A549 (cell line): Measurements from ENCODE around the gene EXOSC7.

Experiments
- CTCF ChIP-seq: fragments of >200 bp; sonication (Bioruptor Twin); formaldehyde crosslinking; IDR thresholded peaks from 3 replicates; pipeline ENCODE4 v1.5.1; 2016
- EHMT2 ChIP-seq: fragments of 200-600 bp; sonication (generic); IDR thresholded peaks from 2 replicates; pipeline ENCODE4 v1.6.1; 2016; ENCODE audit warnings: antibody characterized with exemption, low read depth, mild to moderate bottlenecking, moderate library complexity
- EP300 ChIP-seq, 2 experiments: fragments of >200 bp; sonication (Bioruptor Twin); formaldehyde crosslinking; IDR thresholded peaks; 2 replicates in 1 of 2; 3 replicates in 1 of 2; pipeline ENCODE4 v1.6.1; 2016 to 2017
- HOXB13 ChIP-seq: fragments of 250-450 bp; sonication (Bioruptor Pico); IDR thresholded peaks from 2 replicates; pipeline ENCODE4 v1.5.0; 2020; ENCODE audit warnings: low read depth, mild to moderate bottlenecking, moderate library complexity
- MAX ChIP-seq: IDR thresholded peaks from 2 replicates; pipeline ENCODE4 v1.6.1; 2012
- POLR2A ChIP-seq: IDR thresholded peaks from 2 replicates; pipeline ENCODE4 v1.6.1; 2012; ENCODE audit warnings: mild to moderate bottlenecking, low read length
- RCOR1 ChIP-seq: fragments of 150-350 bp; IDR thresholded peaks from 2 replicates; pipeline ENCODE4 v1.6.1; 2014; ENCODE audit warnings: antibody characterized with exemption, low read length, low read depth

DNA sequence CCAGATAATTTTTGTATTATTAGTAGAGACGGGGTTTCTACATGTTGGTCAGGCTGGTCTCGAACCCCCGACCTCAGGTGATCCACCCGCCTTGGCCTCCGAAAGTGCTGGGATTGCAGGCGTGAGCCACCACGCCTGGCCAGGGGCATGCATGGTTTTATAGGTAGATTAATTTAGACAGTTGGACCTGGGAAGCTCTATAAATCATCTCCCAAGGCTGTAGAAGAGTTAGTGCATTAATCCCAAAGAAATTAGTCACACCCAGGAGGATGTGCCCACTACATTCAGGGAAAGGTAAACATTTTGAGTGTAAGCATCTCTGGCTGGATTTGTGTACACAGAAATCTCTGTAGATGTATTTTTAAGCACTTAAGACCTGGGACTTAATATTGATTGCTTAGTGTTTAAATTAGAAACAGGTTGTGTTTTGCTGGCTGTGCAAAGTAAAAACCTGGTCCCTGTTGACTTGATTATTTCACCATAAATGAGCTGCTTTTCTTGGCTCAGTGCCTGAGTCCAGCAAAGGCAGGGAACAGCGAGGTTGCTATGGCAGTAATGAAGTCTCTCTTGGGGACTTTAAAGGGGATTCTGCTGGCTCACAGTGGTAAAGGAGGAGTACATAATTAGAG, 19.2 kb downstream of the EXOSC7 start:
- no peak for TF ChIP-seq POLR2A
- no peak for TF ChIP-seq MAX
- no peak for TF ChIP-seq EHMT2
- TF ChIP-seq EP300 (IDR thresholded peaks at IDR 0.05), result no peak
- TF ChIP-seq RCOR1, result no peak
- TF ChIP-seq CTCF, result no peak
- no peak for TF ChIP-seq HOXB13
